HG03196 (cell line): ENCODE measurements around the gene KLHDC8B.
"Not testable (repeated sequence)": the region's sequence is repeated elsewhere in the genome, so short reads cannot be mapped to it uniquely, and the experiment has no call there.

ENCODE experiments used
- ATAC-seq: cut with Tn5 transposase; IDR thresholded peaks from one replicate; pipeline ENCODE4 v1.9.1; 2021; ENCODE audit not compliant: unreplicated experiment

KLHDC8B gene

GRCh38 chr3:49181351-49181750, 10.0 kb downstream of the KLHDC8B start:
- ATAC-seq, result no peak

DNA sequence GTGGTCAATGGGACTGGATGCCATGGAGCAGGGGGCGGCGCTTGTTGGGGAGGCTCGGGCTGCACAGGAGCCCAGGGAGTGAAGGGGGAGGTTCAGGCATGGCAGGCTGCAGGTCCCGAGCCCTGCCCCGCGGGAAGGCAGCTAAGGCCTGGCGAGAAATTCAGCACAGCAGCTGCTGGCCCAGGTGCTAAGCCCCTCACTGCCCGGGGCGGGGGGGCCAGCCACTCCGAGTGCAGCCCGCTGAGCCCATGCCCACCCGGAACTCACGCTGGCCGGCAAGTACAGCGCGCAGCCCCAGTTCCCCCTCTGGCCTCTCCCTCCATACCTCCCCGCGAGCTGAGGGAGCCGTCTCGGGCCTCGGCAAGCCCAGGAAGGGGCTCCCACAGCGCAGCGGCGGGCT, 11.3 kb downstream of the KLHDC8B start:
- no peak for ATAC-seq

GRCh38 chr3:49183873-49184272, 12.5 kb downstream of the KLHDC8B start:
- ATAC-seq, result no peak

DNA sequence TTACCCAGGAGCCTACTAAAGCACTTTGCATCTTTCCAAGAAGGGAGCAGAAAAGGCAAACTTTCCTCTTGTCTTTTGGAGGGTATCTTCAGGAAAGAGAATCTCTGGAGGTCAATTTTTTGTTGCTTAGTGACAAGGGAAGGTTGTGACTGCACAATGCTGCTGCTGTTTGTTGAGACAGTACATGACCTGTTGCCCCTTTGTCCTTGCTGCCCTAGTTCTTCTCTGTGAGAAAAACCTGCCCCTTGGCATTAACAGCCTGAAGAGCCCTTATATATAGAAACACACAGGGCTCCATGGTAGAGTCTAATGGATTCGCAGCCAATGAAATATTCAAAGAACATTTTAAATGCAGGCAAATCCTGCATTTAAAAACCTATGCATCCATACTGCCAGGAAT, 20.3 kb downstream of the KLHDC8B start:
- no peak for ATAC-seq

DNA sequence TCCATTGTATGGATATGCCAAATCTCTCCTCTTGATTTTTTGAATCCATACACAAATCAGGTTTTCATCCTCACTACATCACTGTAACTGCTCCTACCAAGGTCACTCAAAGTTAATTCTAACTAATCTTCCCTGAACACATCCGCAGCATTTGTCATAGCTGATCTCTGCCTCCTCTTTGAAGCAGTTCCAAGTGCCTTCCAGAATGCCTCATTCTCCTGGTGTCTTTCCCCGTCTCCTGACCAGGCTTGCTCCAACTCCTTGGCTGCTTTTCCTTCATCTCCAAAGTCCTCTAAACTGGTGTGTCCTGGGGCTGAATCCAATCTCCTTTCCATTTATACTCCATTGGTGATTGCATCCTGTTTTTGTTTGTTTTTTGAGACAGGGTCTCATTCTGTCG, 26.8 kb downstream of the KLHDC8B start:
- ATAC-seq, result no peak

DNA sequence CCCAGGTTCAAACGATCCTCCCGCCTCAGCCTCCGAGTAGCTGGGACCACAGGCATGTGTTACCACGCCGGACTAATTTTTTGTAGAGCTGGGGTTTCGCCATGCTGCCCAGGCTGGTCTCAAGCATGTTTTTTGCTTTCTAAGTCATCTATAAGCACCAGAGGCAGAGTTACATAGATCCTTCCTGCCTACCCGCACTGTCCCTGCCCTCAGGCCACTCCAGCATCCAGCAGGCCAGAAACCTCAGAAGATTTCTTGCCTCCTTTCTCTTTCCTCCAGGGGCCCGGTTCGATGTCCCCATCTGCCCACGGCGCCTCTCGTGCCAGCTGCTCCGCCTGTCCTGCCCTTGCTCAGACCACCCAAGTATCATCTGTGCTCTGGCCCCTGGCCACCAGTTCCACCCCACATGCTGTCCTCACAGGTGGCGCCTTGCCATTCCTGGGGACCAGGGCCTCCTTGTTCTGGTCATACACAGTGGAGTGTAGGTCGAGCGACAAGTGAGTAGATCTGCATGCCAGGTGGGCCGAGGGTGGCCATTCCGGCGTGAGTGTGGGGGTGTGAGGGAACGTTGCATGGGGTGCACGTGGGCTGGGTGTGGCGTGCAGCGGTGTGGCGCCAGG, 27.3 kb downstream of the KLHDC8B start:
- no peak for ATAC-seq

DNA sequence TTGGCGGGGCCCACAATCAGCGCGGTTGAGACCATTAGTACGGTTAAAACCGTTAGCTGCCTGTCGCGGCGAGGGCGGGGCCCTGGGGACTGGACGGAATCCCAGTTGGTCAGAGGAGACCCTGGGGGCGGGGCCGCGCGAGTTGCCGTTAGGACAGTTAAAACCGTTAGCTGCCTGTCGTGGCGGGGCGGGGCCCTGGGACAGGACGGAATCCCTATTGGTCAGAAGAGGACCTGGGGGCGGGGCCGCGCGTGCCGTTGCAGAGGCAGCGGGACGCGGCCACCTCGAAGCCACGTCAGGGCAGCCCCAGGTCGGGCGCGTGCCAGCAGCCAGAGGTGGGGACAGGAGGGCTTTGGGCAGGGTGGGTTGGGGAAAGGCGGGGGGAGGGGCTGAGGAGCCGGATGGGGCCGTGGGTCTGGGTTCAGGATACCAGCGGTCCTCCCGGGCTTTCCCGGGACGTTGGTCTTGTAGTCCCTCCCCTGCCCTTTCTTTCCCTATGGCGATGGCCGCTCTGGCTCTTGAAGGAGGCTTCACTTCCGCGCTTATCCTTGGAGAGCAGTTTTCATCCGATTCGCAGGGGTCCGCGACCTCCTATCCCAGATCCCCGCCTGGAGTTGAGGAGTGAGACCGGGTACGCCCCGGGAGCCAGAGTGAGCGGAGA, 28.0 kb downstream of the KLHDC8B start:
- ATAC-seq, result no peak

DNA sequence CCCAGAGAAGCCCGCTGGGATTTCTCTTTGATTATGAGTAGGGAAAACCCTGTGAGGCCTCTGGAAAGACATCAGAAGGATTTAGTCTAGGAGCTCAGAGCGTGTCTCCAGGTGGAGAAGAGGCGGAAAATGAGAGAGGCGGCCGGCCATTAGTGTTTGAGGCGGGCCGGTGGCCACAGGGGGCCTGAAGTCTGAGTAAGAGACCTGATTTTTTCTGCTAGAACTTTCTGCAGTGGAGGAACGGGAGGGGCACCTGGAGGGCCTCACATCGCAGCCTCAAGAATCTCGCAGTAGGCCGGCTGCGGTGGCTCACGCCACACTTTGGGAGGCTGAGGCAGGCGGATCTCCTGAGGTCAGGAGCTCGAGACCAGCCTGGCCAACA, 28.5 kb downstream of the KLHDC8B start:
- ATAC-seq, result no peak

GRCh38 chr3:49213541-49213943, 42.1 kb downstream of the KLHDC8B start:
- ATAC-seq, result no peak

GRCh38 chr3:49213998-49214397, 42.6 kb downstream of the KLHDC8B start:
- no peak for ATAC-seq

DNA sequence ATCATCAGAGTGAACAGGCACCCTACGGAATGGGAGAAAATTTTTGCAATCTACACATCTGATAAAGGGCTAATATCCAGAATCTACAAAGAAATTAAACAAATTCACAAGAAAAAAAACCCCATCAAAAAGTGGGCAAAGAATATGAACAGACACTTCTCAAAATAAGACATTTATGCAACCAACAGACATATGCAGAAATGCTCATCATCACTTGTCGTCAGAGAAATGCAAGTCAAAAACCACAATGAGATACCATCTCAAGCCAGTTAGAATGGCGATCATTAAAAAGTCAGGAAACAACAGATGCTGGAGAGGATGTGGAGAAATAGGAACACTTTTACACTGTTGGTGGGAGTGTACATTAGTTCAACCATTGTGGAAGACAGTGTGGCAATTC, 45.3 kb downstream of the KLHDC8B start:
- not testable (repeated sequence) for ATAC-seq

- ATAC-seq, result not testable (repeated sequence)
Observed at GRCh38 chr3:49217108-49217507, 45.7 kb downstream of the KLHDC8B start.

DNA sequence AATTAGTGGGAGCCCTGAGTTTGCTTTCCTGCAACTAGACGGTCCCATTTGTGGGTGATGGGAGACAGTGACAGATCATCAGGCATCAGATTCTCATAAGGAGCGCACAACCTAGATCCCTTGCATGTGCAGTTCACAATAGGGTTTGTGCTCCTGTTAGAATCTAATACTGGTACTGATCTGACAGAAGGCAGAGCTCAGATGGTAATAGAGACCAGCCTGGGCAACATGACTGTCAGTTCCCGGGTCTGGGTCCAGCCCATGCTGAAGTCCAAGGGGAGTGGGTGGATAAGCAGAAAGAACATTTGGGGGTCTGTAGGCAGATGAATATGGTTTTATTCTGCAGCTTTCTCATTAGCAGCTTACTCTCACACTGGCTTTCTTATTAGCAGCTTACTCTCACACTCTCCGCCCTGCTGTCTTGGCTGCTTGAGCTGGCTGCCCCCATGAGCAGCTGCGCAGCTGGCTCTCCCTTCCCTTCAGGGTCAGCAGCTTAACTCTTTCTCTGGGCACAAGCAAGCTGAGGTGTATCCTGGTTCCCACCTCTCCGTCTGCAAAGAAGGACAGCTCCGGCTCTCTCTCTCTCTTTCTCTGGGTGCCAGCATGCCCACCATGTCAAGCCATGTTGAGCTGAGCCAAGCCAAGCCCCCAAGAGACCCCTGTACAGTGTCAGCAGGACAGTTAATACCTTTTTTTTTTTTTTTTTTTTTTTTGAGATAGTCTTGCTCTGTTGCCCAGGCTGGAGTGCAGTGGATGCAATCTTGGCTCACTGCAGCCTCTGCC, 46.5 kb downstream of the KLHDC8B start:
- ATAC-seq, result no peak

- ATAC-seq, result not testable (repeated sequence)
Observed at GRCh38 chr3:49218471-49218989, 47.1 kb downstream of the KLHDC8B start.

DNA sequence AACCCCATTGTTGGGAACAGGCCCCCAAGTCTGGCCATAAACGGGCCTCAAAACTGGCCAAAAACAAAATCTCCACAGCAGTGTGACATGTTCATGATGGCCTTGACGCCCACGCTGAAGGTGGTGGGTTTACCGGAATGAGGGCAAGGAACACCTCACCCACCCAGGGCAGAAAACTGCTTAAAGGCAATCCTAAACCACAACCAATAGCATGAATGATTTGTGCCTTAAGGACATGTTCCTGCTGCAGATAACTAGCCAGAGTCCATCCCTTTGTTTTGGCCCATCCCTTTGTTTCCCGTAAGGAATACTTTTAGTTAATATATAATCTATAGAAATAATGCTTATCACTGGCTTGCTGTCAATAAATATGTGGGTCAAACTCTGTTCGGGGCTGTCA, 47.7 kb downstream of the KLHDC8B start:
- ATAC-seq, result no peak

GRCh38 chr3:49220985-49221563, 49.7 kb downstream of the KLHDC8B start:
- ATAC-seq, result not testable (repeated sequence)

DNA sequence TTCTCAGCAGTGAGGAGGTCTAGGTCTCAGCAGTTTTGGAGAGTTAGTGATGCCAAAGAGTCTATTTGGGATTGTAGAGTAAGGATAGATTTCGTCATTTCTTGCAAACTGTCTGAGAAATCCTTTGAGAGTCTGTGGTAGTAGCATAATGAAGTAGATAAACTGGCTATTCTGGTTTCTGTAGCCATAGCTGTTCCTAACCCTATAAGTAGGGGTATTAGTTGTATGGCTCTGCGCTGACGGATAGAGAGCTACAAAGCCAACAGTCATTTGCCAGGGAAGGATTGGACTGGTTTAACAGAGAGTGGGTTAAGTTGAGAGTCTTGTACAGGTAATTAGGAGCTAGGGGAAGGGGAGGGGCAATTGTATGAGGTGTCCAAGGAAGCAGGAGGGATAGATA, 50.6 kb downstream of the KLHDC8B start:
- ATAC-seq, result no peak
